HL-60 (cell line): ENCODE data around the gene PLXNA2.

Source experiments
- DNase-seq, 2 experiments: peaks; one replicate each; pipeline ENCODE4 v3.0.0-alpha.2; 2010 to 2020; ENCODE audit warnings: low read depth in 1 of 2, low spot score in 1 of 2
- H3K27ac ChIP-seq: fragments of 250-450 bp; sonication (Bioruptor Pico); replicated peaks from 2 replicates; pipeline ENCODE4 v1.5.1; 2020; ENCODE audit warnings: mild to moderate bottlenecking, moderate library complexity
- H3K27me3 ChIP-seq: fragments of 250-450 bp; sonication (Bioruptor Pico); 2 replicates; pipeline ENCODE4 v1.5.1; 2021; ENCODE audit warnings: mild to moderate bottlenecking, moderate library complexity; ENCODE audit not compliant: insufficient read depth, poor library complexity, severe bottlenecking
- H3K4me3 ChIP-seq: replicated peaks from 2 replicates; pipeline ENCODE4 v1.5.1; 2011; ENCODE audit warnings: mild to moderate bottlenecking, control low read depth, low read length; ENCODE audit not compliant: insufficient read depth
- GABPA ChIP-seq: IDR thresholded peaks from 2 replicates; pipeline ENCODE4 v1.6.1; 2012; ENCODE audit warnings: low read depth
- POLR2AphosphoS5 ChIP-seq: IDR thresholded peaks from 2 replicates; pipeline ENCODE4 v1.6.1; 2012; ENCODE audit warnings: low read depth
- SPI1 ChIP-seq: IDR thresholded peaks from 2 replicates; pipeline ENCODE4 v1.6.1; 2012; ENCODE audit warnings: low read depth, mild to moderate bottlenecking, borderline replicate concordance
- long read RNA-seq: library from polyadenylated mRNA; unstranded; transcript quantifications from one replicate; pipeline ENCODE4 v2.0.0, GENCODE V29; 2020
- TF ChIP-seq, protein P1 (sequence below): IDR thresholded peaks from one replicate; pipeline ENCODE4 v1.5.1; 2011; ENCODE audit warnings: low read length, control low read depth, inconsistent platforms; ENCODE audit not compliant: insufficient read depth
- TF ChIP-seq, protein P2 (sequence below): IDR thresholded peaks from 2 replicates; pipeline ENCODE4 v1.6.1; 2012; ENCODE audit warnings: low read depth; ENCODE audit not compliant: insufficient replicate concordance

Gene PLXNA2
- long read RNA-seq = 0 reads

DNA sequence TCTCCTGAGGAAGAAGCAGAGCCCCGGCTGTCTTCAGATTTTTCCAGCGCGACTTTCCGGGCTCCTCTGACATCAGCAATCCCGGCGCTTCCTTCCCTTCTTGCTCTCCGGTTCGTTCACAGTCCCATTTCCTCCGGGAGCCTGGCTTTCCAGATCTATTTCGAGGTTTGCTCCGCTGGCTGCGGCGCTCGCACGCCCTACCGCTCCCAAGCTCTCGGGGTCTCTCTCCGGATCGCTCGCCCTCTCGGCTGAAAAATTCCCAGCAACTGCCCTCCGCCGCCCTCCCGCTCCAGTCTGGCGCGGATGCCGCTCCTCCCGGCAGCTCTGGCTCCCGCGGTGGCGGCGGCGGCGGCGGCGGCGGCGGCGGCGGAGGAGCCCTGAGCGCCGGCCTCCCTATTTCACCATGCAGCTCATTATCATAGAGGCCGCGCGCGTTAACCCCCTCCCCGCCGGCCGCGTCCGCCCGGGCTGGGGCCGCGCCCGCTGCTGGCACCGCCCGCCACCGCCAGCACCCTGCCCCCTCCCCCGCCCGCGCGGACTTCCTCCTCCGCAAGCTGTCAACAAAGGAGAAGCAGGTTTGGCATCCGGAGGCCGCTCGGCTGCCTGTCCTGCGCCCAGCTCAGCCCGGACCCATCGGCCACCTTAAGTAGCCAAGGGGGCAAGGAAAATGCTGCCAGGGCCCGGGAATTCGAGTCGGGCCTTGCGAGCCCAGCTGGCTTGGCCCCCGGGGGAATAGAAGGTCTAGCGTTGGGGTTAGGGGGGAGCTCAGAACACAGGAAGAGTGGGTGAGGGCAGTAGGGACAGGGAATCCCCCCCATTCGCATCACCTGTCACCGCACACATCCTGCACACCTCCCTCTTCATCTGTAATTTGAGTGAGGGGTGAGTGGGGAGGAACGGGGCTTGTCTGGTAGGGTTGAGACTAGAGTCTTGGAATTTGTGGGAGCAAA, at the start of gene PLXNA2:
Gene PLXNA2 (minus strand): TSS at position 418 of the 950 bp plus-strand sequence. CDS start 26,462 bp downstream, outside the sequence.
- no peak for TF ChIP-seq POLR2AphosphoS5
- TF ChIP-seq SPI1 = peak; percentile 63; the same call in 1 of the 2 replicates
- TF ChIP-seq, protein P1, sequence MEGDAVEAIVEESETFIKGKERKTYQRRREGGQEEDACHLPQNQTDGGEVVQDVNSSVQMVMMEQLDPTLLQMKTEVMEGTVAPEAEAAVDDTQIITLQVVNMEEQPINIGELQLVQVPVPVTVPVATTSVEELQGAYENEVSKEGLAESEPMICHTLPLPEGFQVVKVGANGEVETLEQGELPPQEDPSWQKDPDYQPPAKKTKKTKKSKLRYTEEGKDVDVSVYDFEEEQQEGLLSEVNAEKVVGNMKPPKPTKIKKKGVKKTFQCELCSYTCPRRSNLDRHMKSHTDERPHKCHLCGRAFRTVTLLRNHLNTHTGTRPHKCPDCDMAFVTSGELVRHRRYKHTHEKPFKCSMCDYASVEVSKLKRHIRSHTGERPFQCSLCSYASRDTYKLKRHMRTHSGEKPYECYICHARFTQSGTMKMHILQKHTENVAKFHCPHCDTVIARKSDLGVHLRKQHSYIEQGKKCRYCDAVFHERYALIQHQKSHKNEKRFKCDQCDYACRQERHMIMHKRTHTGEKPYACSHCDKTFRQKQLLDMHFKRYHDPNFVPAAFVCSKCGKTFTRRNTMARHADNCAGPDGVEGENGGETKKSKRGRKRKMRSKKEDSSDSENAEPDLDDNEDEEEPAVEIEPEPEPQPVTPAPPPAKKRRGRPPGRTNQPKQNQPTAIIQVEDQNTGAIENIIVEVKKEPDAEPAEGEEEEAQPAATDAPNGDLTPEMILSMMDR = no peak
- H3K27ac ChIP-seq = no peak within 1 kb of the TSS
- peak within 1 kb of the TSS; percentile 41 for H3K4me3 ChIP-seq
- DNase-seq = peak; percentile 52 to 86
- peaks cover 24% of the 10 kb centered on the region for H3K27me3 ChIP-seq

DNA sequence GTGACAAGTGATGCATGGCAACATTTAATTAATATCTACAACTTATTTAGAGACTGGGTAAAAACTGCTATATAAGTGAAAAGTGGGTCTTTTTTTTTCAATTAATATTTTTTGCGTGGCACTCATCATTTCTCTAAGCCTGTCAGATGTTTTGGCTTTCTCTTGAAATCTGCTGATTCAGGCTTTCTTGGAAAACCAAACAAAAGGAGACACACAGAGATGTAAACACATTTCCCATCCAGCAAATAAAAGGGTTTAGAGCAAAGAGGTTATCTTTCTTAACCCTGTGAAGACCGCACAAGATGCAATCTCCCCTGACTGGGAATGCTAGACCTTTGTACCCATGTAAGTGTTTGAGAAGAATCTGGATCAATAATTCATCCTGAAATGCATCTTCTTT, 48.7 kb upstream of the PLXNA2 start:
- Histone ChIP-seq H3K4me3 (no peak overlapping the region), H3K27me3 (peaks cover 3% of the 10 kb centered on the region), H3K27ac (no peak overlapping the region)
- DNase-seq = no peak
- TF ChIP-seq SPI1 (no peak), POLR2AphosphoS5 (no peak), GABPA (no peak)
- TF ChIP-seq, protein P2, sequence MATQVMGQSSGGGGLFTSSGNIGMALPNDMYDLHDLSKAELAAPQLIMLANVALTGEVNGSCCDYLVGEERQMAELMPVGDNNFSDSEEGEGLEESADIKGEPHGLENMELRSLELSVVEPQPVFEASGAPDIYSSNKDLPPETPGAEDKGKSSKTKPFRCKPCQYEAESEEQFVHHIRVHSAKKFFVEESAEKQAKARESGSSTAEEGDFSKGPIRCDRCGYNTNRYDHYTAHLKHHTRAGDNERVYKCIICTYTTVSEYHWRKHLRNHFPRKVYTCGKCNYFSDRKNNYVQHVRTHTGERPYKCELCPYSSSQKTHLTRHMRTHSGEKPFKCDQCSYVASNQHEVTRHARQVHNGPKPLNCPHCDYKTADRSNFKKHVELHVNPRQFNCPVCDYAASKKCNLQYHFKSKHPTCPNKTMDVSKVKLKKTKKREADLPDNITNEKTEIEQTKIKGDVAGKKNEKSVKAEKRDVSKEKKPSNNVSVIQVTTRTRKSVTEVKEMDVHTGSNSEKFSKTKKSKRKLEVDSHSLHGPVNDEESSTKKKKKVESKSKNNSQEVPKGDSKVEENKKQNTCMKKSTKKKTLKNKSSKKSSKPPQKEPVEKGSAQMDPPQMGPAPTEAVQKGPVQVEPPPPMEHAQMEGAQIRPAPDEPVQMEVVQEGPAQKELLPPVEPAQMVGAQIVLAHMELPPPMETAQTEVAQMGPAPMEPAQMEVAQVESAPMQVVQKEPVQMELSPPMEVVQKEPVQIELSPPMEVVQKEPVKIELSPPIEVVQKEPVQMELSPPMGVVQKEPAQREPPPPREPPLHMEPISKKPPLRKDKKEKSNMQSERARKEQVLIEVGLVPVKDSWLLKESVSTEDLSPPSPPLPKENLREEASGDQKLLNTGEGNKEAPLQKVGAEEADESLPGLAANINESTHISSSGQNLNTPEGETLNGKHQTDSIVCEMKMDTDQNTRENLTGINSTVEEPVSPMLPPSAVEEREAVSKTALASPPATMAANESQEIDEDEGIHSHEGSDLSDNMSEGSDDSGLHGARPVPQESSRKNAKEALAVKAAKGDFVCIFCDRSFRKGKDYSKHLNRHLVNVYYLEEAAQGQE = no peak
- TF ChIP-seq, protein P1 = no peak

GRCh38 chr1:208291923-208292711, 47.9 kb upstream of the PLXNA2 start:
- TF ChIP-seq SPI1 (no peak), GABPA (no peak), POLR2AphosphoS5 (no peak)
- TF ChIP-seq, protein P1 = no peak
- TF ChIP-seq, protein P2 = no peak
- peaks cover 3% of the 10 kb centered on the region for H3K27me3 ChIP-seq
- DNase-seq = no peak
- no peak overlapping the region for H3K4me3 ChIP-seq
- H3K27ac ChIP-seq = no peak overlapping the region
